22Rv1 (cell line): ENCODE measurements around the gene MTERF1.
A peak's percentile ranks its signal among the peaks of the same experiment; 100 is the strongest.
"Not testable (repeated sequence)": the region's sequence is repeated elsewhere in the genome, so short reads cannot be mapped to it uniquely, and the experiment has no call there.

ENCODE experiments used
- H3K27ac ChIP-seq: fragments of 450-650 bp; 2 replicates; pipeline ENCODE4 v1.5.1; 2017
- CTCF ChIP-seq: fragments of 450-650 bp; IDR thresholded peaks from 2 replicates; pipeline ENCODE4 v1.5.1; 2017; ENCODE audit warnings: mild to moderate bottlenecking
- ZFX ChIP-seq: fragments of 450-650 bp; IDR thresholded peaks from 2 replicates; pipeline ENCODE4 v1.6.1; 2017; ENCODE audit warnings: antibody characterized with exemption, borderline replicate concordance

MTERF1 gene

GRCh38 chr7:91875851-91876250 lies 4.7 kb downstream of the MTERF1 start:
- H3K27ac ChIP-seq, result no peak overlapping the region
- no peak for TF ChIP-seq CTCF
- TF ChIP-seq ZFX, result no peak

GRCh38 chr7:91872928-91873327 lies 7.6 kb downstream of the MTERF1 start:
- no peak for TF ChIP-seq ZFX
- no peak for TF ChIP-seq CTCF

GRCh38 chr7:91872069-91872468 lies 8.4 kb downstream of the MTERF1 start:
- H3K27ac ChIP-seq, result no peak overlapping the region
- no peak for TF ChIP-seq CTCF
- TF ChIP-seq ZFX, result no peak

More at GRCh38 chr7:91872928-91873327, 7.6 kb downstream of the MTERF1 start:
- no peak overlapping the region for H3K27ac ChIP-seq

- TF ChIP-seq CTCF, result no peak
- TF ChIP-seq ZFX, result no peak
- no peak overlapping the region for H3K27ac ChIP-seq
Observed at GRCh38 chr7:91869661-91870060, 10.8 kb downstream of the MTERF1 start.

- TF ChIP-seq CTCF, result peak; percentile 7; the same call in 1 of the 2 replicates
- no peak for TF ChIP-seq ZFX
- no peak overlapping the region for H3K27ac ChIP-seq
Observed at GRCh38 chr7:91866599-91867148, 13.8 kb downstream of the MTERF1 start.

GRCh38 chr7:91865511-91865910 lies 15.0 kb downstream of the MTERF1 start:
- H3K27ac ChIP-seq, result no peak overlapping the region
- TF ChIP-seq CTCF (no peak), ZFX (no peak)

GRCh38 chr7:91864604-91865003 lies 15.9 kb downstream of the MTERF1 start:
- H3K27ac ChIP-seq, result not testable (repeated sequence)

- H3K27ac ChIP-seq, result no peak overlapping the region
- no peak for TF ChIP-seq ZFX
- no peak for TF ChIP-seq CTCF
Observed at GRCh38 chr7:91864070-91864469, 16.4 kb downstream of the MTERF1 start.
